Panc1 (cell line): Measurements from ENCODE around the gene MXRA8. TPM values are rescaled to one million over a fixed set of nuclear protein-coding genes. Genes with fewer than 3 reads are reported as not detected.

Experiments
- ATAC-seq: fragments of 200-7000 bp; cut with Tn5 transposase; 2 replicates; pipeline ENCODE4 v1.9.1; 2020; ENCODE audit warnings: mild to moderate bottlenecking, moderate library complexity
- BruUV-seq: library from RNA; stranded (reverse); fragments of 400-500 nt; replicated peaks from 2 replicates; lab custom pipeline; 2021; lab: Mats Ljungman, UMichigan
- CTCF ChIA-PET: fragments of 300-600 bp; sonication (Branson Sonifier 250); formaldehyde crosslinking; loops from one replicate; lab custom pipeline; 2022; ENCODE audit warnings: antibody characterized with exemption; lab: Charles Lee
- POLR2A ChIA-PET: fragments of 300-600 bp; sonication (Branson Sonifier 250); formaldehyde crosslinking; loops from one replicate; lab custom pipeline; 2022; ENCODE audit warnings: antibody characterized with exemption; lab: Charles Lee
- DNase-seq: peaks from one replicate; pipeline ENCODE4 v3.0.0-alpha.2; 2010; ENCODE audit warnings: low read depth, low spot score
- H3K27ac ChIP-seq: 2 replicates; pipeline ENCODE4 v1.5.1; 2011; ENCODE audit warnings: mild to moderate bottlenecking, low read length, inconsistent platforms
- H3K27me3 ChIP-seq: fragments of 200-500 bp; sonication (Bioruptor generic); 2 replicates; pipeline ENCODE4 v1.6.0; 2014; ENCODE audit warnings: low read length, inconsistent platforms; ENCODE audit not compliant: control insufficient read depth, insufficient read depth
- H3K36me3 ChIP-seq: fragments of 200-500 bp; sonication (Bioruptor generic); 2 replicates; pipeline ENCODE4 v1.5.1; 2014; ENCODE audit warnings: inconsistent platforms, mild to moderate bottlenecking, low read length, moderate library complexity; ENCODE audit not compliant: control insufficient read depth, insufficient read depth
- H3K4me1 ChIP-seq: 2 replicates; pipeline ENCODE4 v1.5.1; 2011; ENCODE audit warnings: inconsistent platforms, mild to moderate bottlenecking, low read length, moderate library complexity; ENCODE audit not compliant: control insufficient read depth, insufficient read depth
- H3K4me3 ChIP-seq, 2 experiments: 2 replicates each; pipeline ENCODE4 v1.5.1; 2011 to 2012; ENCODE audit warnings: low read depth in 2 of 2, low read length in 2 of 2, mild to moderate bottlenecking in 2 of 2, inconsistent platforms in 1 of 2, moderate library complexity in 1 of 2
- H3K9me3 ChIP-seq: fragments of 200-500 bp; sonication (Bioruptor generic); 2 replicates; pipeline ENCODE4 v1.5.1; 2014; ENCODE audit warnings: low read depth, mild to moderate bottlenecking, inconsistent platforms, low read length, moderate library complexity; ENCODE audit not compliant: control insufficient read depth, insufficient read depth
- POLR2AphosphoS5 ChIP-seq: IDR thresholded peaks from 2 replicates; pipeline ENCODE4 v1.6.1; 2012; ENCODE audit warnings: mild to moderate bottlenecking, low read depth, low read length, moderate library complexity
- REST ChIP-seq, 2 experiments: IDR thresholded peaks; 2 replicates each; pipeline ENCODE4 v1.6.1; 2011 to 2012; ENCODE audit warnings: low read depth in 2 of 2, control low read depth in 1 of 2, low read length in 1 of 2, mild to moderate bottlenecking in 1 of 2, moderate library complexity in 1 of 2; ENCODE audit not compliant: insufficient read depth in 1 of 2
- SIN3A ChIP-seq: IDR thresholded peaks from 2 replicates; pipeline ENCODE4 v1.6.1; 2012; ENCODE audit warnings: low read depth, mild to moderate bottlenecking, low read length, moderate library complexity, borderline replicate concordance; ENCODE audit not compliant: insufficient read depth
- TCF7L2 ChIP-seq: IDR thresholded peaks from 2 replicates; pipeline ENCODE4 v1.6.1; 2011; ENCODE audit warnings: mild to moderate bottlenecking, low read depth, low read length, inconsistent platforms
- in situ Hi-C: cut with HindIII; loops from 2 replicates; pipeline ENCODE4 v1.10.0; 2016; ENCODE audit warnings: low sequenced_read_pairs, low pct_unique_long_range_greater_than_20kb
- intact Hi-C: fragments of 100-400 bp; cut with micrococcal nuclease; formaldehyde crosslinking; loops from one replicate; pipeline ENCODE4 v1.10.0; 2022; ENCODE audit not compliant: unreplicated experiment
- total RNA-seq: library from RNA; stranded (reverse); gene quantifications from one replicate; pipeline ENCODE4 v1.2.1, GENCODE V29; 2021; ENCODE audit not compliant: unreplicated experiment
- TF ChIP-seq, protein P1 (sequence below): fragments of 450-650 bp; IDR thresholded peaks from 2 replicates; pipeline ENCODE4 v1.5.1; 2017; ENCODE audit warnings: mild to moderate bottlenecking

MXRA8 gene
- total RNA-seq, 1 experiment from 2014 or later, result 96.0 TPM

GRCh38 chr1:1377540-1378205, 19.3 kb upstream of the MXRA8 start:
- ChIA-PET CTCF (no interaction called here), POLR2A (interaction anchor here (0.6 kb wide), 2 partner anchors 64 to 395 kb away, joined by 3 to 5 read pairs; no protein-coding TSS in a partner anchor)
- Histone ChIP-seq H3K27ac (no peak overlapping the region), H3K4me3 (no peak overlapping the region), H3K36me3 (peaks cover 16% of the 10 kb centered on the region; the same call in 1 of the 2 replicates), H3K27me3 (no peaks in the 10 kb centered on the region), H3K4me1 (peaks cover 21% of the 10 kb centered on the region), H3K9me3 (no peaks in the 10 kb centered on the region)
- TF ChIP-seq POLR2AphosphoS5 (no peak), SIN3A (no peak), TCF7L2 (no peak), REST (IDR thresholded peaks at IDR 0.05; ENCODE audit: insufficient read depth in 1 of 2, low read depth in 2 of 2, low read length in 1 of 2) (no peak)
- TF ChIP-seq, protein P1, sequence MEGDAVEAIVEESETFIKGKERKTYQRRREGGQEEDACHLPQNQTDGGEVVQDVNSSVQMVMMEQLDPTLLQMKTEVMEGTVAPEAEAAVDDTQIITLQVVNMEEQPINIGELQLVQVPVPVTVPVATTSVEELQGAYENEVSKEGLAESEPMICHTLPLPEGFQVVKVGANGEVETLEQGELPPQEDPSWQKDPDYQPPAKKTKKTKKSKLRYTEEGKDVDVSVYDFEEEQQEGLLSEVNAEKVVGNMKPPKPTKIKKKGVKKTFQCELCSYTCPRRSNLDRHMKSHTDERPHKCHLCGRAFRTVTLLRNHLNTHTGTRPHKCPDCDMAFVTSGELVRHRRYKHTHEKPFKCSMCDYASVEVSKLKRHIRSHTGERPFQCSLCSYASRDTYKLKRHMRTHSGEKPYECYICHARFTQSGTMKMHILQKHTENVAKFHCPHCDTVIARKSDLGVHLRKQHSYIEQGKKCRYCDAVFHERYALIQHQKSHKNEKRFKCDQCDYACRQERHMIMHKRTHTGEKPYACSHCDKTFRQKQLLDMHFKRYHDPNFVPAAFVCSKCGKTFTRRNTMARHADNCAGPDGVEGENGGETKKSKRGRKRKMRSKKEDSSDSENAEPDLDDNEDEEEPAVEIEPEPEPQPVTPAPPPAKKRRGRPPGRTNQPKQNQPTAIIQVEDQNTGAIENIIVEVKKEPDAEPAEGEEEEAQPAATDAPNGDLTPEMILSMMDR, result no peak
- intact Hi-C loops (no loop called here), in situ Hi-C loops (no loop called here)
- DNase-seq (no peak), ATAC-seq (no peak)
- no TSS peak for BruUV-seq

- POLR2A ChIA-PET, result no interaction called here
Observed at GRCh38 chr1:1376551-1377226, 18.3 kb upstream of the MXRA8 start.

More at GRCh38 chr1:1376551-1377226, 18.3 kb upstream of the MXRA8 start:
- peak overlapping the region; percentile 90 for H3K27ac ChIP-seq
- no peak for DNase-seq
- intact Hi-C loops, result no loop called here
- H3K9me3 ChIP-seq, result no peaks in the 10 kb centered on the region
- in situ Hi-C loops, result no loop called here
- peaks cover 31% of the 10 kb centered on the region for H3K4me1 ChIP-seq
- BruUV-seq, result no TSS peak
- H3K36me3 ChIP-seq, result peaks cover 16% of the 10 kb centered on the region; the same call in 1 of the 2 replicates
- no peak for ATAC-seq
- no peaks in the 10 kb centered on the region for H3K27me3 ChIP-seq
- no peak overlapping the region for H3K4me3 ChIP-seq
- CTCF ChIA-PET, result no interaction called here
- TF ChIP-seq TCF7L2 (no peak), REST (IDR thresholded peaks at IDR 0.05; ENCODE audit: insufficient read depth in 1 of 2, low read depth in 2 of 2, low read length in 1 of 2) (no peak), SIN3A (no peak), POLR2AphosphoS5 (no peak)
- TF ChIP-seq, protein P1, result no peak
